SW480 (cell line): ENCODE results near the gene PTCHD4.

Experiments
- DNase-seq: peaks from one replicate; pipeline ENCODE4 v3.0.0-alpha.2; 2016; ENCODE audit warnings: low spot score

Gene PTCHD4

DNA sequence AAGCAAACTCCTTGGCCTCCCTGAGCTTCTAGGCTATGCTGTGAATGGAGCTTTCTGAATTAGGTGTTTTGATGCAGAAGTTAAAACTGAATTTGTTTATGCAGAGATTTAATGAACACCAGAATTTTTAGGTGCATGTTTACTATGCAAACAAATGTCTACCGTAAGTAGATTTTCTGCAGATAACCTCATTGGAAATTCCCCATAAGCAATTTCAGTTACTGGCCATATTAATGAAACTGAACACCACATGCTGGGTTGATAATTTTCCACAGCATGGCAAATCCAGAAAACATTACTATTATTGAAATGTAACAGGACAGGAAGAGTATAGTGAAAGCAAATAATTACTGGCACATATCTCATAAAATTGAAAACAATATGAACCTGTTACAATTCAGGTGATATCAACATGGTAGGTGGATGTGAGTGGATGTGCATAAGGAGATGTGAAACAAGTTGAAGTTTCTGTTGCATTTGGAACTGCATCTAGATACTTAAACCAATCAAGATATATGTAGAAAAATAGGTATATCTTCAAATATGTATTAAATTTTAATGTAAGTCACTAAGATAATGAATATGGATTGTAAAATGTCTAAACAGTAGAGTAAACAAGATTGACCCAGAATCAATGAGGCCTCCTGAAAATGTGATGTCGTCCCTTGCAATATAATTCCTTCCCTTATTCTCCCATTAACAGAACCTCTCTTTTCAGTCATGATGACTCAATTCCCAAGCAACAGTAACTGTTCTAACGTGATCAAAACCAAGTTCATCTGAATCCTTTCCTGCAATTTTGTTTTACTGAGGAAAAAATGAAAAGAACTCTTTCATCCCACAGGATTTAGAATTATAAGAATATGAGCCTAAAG, 11.0 kb downstream of the PTCHD4 start:
- DNase-seq, result no peak

DNA sequence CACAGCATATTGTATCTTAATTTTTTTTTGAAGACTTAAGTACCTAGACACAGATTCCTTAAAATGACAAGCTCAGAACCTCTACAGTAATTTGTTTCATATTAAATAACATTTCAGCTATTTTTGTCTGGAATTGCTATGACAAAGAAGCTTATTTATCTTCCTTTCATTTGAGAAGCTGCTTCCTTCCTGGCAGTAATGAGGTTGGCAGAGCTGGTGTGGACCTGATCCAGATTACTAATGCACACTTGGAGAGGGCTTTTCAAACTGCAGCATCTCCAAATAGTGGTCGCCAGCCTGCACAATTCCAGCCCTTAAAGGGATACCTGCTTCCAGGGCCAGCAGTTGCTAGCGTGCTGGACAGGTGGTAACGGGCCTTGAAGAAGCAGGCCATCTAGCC, 12.1 kb downstream of the PTCHD4 start:
- no peak for DNase-seq

DNA sequence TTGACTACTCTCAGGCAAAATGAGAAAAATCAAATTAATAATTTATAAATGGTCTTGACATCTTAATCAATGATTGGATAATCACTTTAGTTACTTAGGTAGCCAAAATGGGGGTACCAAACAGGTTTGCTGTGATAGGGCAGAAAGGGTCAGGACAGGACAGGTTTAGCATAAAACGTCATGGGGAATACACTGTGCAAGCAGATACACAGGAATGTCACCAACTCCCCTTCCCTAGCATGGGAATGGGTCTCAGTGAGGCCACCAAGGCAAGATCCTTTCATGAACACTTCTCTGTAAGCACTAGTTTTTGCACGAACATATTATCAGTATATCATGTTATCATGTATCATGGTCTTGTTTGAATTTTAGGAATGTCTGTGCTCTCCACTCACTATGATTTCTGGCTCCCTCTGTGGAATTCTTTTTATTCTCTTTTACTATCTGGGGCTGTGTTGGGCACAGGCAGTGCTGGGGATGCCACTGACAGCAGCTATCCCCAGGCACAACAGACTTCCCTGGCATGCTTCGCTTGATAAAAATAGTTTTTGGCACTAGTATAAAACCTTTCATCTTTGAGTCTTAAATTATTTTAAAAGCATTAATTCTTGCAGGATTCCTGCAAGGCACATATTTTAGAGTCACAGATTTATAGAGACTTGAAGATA, 18.3 kb downstream of the PTCHD4 start:
- no peak for DNase-seq

DNA sequence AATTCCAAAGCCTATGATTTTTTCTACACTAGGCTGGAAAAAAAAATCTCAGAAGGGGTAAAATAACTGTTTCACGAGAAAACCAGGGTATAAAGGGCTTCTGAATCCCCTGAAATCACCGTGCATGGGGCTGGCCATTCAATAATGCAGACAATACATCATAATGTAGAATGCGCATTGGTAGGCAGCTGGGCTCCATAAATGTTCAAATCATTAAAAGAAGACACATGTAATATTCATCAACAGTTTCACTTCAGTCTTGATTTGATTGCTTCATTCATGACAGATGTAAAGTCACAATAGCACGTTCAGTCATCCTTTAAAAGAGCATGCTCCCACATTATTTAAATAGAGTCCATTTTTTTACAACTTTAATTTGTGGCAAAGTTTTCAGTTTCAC, 20.5 kb downstream of the PTCHD4 start:
- no peak for DNase-seq

DNA sequence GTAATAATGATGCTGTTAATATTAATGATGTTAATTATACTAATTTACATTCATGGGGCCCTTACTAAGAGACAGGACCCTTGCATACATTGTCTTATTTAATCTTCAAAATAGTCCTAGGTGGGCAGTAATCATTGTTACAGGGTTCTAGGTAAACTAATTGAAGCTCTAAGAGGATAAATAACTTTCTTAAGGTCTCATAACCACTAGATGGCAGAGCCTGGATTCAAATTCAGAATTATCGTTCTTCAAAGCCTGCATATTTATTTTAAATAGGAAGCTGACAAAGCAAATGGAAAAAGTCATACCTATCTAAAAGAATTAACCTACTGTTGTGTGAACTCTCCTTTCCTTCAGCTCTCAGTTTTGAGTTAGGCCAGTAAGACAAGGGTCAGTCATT, 23.5 kb downstream of the PTCHD4 start:
- DNase-seq, result peak; percentile 26

DNA sequence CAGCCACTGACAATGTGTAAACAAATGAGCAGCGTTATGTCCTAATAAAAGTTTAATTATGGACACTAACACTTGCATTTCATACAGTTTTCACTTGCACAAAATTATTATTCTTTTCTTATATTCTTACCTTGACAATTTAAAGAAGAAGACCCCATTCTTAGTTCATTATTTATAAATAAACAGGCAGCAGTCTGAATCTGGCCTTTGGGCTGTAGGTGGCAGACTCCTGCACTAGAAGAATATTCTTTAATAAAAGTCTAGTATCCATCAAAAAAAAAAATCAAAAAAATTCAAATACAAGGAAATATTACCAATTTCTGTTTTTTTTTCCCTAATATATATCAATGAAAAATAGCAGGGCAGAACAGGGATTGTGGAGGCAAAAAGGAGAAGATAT, 24.8 kb downstream of the PTCHD4 start:
- DNase-seq, result no peak

DNA sequence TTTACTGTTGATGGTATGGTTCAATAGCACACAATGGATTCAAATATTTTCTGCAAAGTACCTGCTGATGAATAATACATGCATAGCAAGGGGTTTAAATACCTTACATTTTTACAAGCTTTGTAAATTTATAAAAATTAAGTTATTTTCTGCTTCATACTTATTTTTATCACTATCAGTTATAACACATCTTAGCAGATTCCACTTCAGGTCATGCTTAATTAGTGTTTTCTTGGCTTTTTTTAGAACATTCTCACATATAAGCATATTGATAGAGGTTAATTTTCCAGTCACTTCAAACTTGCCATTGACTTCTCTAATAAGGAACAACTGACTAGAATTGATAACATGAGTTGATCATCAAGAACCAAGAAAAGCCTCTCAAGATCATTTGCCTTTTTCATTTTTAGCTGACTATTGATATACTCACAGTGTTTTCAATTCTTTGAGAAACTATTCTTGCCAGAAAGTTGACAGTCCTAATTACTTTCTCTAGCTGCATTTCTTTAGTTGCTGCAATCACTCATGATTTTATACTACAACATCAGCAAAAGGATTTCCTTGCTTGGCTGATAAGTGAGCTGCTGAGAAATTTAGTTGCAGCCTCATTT, 25.8 kb downstream of the PTCHD4 start:
- no peak for DNase-seq

DNA sequence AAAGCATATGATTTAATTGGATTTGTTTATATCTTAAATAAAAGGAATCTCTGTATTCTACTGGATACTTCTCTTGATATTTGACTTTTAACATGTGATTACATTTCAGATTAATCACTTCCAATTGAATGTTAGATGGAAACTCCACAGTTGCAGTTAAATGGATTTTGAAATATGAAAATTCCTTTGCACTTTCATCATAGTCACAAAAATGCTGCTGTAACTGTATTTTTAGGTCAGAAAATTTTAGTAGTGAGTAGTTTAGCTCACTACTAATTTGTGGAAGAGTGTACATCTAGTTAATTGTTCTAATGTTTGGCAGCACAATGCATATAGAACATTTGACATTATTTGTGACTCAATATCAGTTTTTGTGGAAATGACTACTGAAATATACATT, 26.8 kb downstream of the PTCHD4 start:
- no peak for DNase-seq

DNA sequence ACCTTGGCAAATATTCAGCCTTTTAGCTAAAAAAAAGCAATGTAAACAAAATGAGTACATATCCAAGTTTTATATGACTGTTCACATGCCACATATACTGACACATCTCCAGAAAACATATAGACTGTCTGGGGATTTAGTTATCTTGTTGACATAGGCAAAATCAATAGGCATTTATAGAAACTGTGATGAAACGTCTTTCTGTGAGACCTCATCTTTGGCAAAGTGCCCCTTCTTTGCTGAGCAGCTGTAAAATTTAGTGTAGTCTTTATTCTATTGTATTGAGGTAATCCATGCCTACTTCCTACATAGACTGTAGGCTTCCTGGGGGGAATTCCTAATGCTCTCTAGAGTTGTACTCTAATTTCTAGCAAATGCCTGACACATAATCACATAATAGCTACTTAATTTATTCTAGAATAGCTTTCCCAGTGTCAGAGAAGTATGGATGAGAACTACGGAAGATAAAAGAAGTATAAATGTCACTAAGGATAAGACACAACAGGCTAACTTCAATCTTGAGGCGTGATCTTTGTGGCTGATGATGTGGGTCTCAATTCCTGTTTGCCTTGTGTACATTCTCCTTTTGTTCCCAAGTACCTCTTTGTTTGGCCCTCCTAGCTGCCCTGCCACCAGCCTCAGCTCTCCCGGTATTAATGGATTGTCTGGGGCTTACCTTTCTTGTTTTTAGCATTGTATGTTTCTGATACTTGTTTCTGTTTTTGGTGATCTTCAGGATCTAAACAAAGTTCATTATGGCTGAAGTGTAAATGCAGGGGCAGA, 30.6 kb downstream of the PTCHD4 start:
- no peak for DNase-seq

DNA sequence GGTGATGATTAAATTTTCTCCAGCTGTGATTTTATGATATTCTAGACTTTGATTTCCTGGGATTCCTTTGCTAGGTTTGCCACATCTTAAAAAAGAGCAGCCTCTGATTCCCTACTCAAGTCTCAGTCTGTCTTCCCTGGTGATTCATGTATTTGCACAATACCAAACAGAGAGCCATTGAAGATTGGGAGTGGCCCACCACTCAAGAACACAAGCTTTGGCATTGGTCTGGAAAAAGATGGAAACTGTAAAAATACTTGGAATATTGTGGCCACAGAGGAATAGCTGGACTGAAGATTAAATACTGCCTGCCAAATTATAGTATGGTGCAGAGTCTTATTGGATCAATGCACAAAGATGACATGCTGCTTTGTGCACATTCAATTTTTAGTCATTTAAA, 32.9 kb downstream of the PTCHD4 start:
- no peak for DNase-seq

DNA sequence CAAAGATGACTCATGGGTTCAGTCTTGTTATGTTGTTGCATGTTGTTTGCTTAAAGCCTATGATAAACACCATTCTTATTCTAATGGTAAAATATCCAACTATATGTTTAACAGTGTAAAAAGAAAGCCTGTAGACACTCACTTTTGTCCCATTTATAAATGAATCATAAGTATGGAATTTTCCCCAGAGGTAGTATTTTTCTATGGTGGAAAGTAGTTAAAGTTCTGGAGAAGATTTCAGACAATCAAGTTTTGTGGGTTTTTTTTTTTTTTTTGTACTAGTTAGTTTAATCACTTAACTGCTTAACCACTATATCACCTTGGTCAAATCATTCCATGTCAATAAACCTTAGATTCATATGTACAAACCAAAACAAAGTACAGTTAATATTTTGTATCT, 35.8 kb downstream of the PTCHD4 start:
- no peak for DNase-seq

DNA sequence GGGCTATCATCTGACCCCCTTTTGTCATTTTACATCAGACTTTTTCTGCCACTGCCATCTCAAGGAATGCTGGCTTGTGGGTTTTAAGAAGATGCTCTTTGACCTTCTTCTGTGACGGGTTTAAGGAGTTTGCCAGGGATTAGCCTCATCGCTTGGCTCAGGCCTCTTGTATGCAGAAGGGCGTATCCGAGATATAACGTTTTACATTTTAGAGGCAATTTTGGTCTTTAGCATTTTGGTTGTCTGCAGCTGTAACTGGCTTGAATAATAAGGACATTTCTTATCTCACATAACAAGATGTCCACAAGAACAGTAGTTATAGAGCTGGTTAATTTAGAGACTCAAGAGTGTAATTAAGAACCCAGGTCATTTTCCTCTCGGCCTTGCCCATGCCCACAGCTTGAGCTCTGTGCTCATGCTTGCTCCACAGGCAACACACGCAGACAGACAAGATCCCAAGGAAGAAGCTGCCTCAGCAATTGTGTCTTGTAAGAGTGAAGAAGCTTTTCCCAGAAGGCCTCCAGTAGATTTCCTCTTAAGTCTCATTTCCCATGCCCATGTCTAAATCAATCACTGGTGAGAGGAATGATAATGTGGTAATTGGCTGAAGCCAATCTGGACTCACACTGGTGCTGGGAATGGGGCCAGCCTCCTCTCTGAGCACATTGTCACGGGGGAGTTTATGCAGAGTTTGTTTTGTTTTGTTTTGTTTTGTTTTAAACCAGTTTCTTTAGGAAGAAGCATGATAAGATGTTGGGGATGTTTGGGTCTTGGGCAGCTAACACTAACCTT, 36.8 kb downstream of the PTCHD4 start:
- DNase-seq, result no peak

DNA sequence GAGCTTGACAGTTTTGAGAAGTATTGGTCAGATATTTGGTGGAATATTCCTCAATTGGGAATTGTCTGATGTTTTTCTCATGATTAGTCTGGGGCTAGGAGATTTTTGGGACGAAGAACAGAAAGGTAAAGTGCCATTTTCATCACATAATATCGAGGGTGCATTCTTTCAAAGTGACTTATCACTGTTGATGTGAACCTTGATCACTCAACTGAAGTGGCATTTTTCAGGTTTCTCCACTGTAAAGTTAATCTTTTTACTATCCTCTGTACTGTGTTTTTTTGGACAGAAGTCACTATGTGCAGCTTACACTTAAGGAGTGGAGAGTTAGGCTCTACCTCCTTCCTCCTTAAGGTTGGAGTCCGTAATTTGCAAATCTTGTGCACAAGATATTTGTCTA, 39.2 kb downstream of the PTCHD4 start:
- DNase-seq, result no peak

DNA sequence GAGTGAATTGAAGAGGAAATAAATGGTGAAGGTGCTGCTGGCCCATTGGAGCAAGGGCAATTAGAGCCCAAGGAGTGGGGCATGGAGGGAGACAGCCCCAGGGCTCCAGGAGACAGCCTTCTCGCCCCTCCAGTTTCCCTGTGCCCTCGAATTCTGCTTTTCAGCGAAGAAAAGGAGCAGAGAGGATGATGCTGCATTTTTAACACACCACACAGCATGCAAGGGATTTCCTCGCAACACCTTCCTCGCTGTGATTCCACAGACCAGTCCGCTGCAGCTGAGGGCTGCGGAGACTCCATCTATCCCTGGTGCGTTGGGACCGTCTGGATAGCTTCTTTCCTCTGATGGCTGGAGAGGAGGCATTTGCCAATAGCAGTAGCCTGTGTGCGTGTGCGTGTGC, 41.7 kb downstream of the PTCHD4 start:
- no peak for DNase-seq

DNA sequence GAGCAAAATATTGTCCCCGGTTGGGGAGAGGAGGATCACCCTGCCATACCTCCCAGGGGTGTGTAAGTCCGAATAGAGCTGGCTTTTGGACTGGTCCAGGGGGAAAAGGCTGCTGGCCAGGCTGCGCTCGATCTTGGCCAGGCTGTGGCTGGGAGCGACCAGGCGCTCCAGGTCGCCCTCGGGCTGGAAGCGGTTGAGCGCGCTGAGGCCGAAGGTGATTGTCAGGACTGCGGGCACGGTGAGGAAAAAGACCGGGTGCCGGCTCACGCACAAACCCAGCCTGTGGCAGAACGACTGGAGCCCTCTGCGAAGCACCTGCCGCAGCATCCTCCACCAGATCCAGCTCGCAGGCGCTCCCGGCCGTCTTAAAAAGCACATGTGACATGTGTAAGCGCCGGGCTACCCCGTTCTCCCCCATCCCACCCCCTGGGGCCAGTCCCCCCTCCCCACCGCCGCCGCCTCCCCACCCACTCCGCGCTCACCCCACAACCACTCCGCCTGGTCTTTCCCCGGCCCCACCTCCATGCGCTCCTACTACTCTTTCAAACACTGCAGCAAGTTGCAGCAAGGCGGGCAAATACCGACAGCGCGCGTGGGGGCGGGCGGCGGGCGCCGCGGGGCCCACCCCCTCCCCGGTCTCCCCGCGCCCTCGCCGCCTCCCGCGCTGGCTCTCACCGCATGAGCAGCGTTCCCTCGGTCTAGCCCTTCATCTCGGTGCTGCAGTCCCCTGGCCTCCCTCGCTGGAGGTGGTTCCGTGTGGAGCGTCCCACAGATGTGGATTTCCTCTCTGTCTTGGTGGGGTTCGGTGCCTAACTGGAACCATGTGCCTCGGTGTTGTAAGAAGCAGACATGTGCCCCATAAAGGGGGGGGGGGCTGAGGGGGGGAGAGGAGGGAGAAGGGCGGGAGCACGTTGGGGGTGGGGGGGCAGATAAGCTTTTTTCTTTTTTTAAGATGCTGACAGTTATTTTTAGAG, 42.4 kb downstream of the PTCHD4 start:
- DNase-seq, result no peak

DNA sequence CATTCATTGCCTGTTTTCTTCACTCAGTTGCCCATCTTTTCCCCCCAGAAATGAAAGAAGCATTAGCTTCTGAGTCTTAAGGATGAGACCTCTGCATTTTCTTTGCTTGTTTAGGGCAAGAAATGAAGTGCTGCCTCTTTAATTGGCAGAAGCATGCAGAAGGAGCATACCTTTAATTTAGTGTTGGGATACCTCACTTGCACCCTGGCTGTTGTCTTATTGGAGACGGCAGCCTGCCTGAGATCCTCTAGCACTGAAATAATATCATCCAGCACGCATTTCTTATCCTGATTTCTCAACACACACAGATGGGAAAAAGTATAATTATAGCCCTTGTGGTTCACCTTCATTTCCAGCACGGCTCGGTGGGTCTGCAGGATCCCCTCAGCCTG, 43.1 kb downstream of the PTCHD4 start:
- no peak for DNase-seq

DNA sequence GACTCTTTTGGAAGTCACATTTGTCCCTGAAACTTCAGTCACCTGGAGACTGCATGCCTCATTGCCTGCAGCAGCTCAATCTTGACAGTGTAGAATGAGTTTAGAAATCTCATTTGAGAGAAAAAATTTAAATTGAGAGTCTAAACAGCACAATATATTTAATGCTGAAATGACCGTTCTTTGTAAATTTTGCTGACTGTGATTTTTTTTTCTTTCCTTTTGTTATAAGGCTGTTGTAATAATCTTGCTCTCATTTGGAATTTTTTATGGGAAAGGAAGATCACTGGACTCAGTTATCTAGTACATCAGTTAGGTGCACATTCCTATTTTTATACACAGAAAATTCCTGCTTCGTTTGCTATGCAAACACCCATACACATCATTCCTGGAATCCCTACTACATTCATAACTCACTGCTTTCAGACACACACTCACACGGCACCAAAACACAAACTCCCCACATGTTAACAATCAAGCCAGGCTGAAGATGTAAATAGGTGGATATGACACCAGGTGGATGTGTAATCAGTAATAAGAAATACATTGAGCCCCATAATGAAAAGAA, 43.8 kb downstream of the PTCHD4 start:
- no peak for DNase-seq

DNA sequence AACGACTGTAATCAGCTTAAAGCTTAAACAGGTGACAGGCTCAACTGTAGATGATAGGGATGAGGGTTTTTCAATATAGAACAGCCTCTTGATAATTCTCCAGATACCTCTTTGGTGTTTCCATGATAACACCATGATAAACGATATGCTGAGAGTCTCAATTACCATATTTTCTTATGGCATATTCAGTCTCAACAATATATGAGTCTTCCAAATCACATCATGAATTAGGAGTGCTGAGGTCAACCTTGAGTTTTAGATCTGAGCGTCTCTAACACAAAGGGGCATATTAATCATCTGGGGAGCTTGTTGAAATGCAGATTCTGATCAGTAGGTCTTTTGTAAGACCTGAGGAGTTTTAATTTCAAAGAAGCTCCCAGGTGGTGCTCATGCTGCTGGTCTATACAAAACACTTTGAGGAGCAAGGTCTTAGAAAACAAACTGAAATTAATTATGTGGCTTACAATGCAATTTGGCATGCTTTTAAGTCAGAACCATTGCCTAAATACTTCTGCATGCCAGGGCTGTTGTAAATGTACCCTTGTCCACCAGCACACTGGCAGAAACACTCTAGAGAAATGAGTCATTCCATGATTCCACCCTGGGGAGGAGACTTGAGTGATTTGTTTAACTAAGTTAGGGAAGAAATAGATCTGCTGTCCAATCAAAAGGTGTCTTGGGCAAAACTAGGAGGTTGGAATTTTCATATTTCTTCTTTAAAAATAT, 49.6 kb downstream of the PTCHD4 start:
- no peak for DNase-seq
